Lower leg skin (tissue), 4 donors: ENCODE results near the gene BBS5. TPM values are rescaled to one million over a fixed set of nuclear protein-coding genes. Genes with fewer than 3 reads are reported as not detected.
A peak's percentile ranks its signal among the peaks of the same experiment; 100 is the strongest.
"Not testable (repeated sequence)": the region's sequence is repeated elsewhere in the genome, so short reads cannot be mapped to it uniquely, and the experiment has no call there.

Experiments
- DNase-seq, 2 donors: peaks; one replicate each; pipeline ENCODE4 v3.0.0-alpha.2; 2019; ENCODE audit warnings: low spot score in 2 of 2
- H3K4me3 ChIP-seq: fragments of 200-600 bp; sonication (generic); 2 replicates; pipeline ENCODE4 v1.5.1; 2017; ENCODE audit warnings: mild to moderate bottlenecking, low read depth; ENCODE audit not compliant: poor library complexity, severe bottlenecking
- CTCF ChIP-seq, 3 donors: fragments of 450-650 bp; IDR thresholded peaks; one replicate each; pipeline ENCODE4 v1.5.1; 2016; ENCODE audit warnings: antibody characterized with exemption in 3 of 3, mild to moderate bottlenecking in 3 of 3, moderate library complexity in 2 of 3
- POLR2A ChIP-seq, 2 donors: fragments of 450-650 bp; IDR thresholded peaks; one replicate each; pipeline ENCODE4 v1.6.1; 2016 to 2017; ENCODE audit warnings: antibody characterized with exemption in 2 of 2, mild to moderate bottlenecking in 1 of 2, moderate library complexity in 1 of 2
- WGBS, 2 donors: methylation state at CpG; one replicate each; pipeline ENCODE4 v1.1.5; 2018; 5-methylcytosine and 5-hydroxymethylcytosine counted together
- intact Hi-C: fragments of 100-400 bp; cut with DNase I; formaldehyde crosslinking; loops from one replicate; pipeline ENCODE4 v1.15.0; 2023; ENCODE audit warnings: low total_unique reads
- total RNA-seq, 4 donors: library from RNA; depleted of rRNA; stranded (reverse); fragments of >200 nt; gene quantifications; one replicate each; pipeline ENCODE4 v1.1.0, GENCODE V29; 2016

BBS5 gene
- total RNA-seq, 4 donors from 2014 or later, result 4.7 to 7.9 (median 5.3) TPM

GRCh38 chr2:169520896-169521295, 41.6 kb downstream of the BBS5 start:
- no peak overlapping the region for H3K4me3 ChIP-seq
- DNase-seq, result no peak
- intact Hi-C loops, result no loop called here
- TF ChIP-seq POLR2A (IDR thresholded peaks at IDR 0.05) (no peak), CTCF (IDR thresholded peaks at IDR 0.05) (no peak)

- TF ChIP-seq CTCF (IDR thresholded peaks at IDR 0.05), result no peak
- no peak for TF ChIP-seq POLR2A (IDR thresholded peaks at IDR 0.05)
- intact Hi-C loops, result no loop called here
- no peak overlapping the region for H3K4me3 ChIP-seq
- DNase-seq, result no peak
- WGBS, 2 donors, result 72 to 73% methylated on average over 5 of the region's 5 CpGs
Measured at GRCh38 chr2:169523681-169524080, 44.4 kb downstream of the BBS5 start.

- no peak for TF ChIP-seq CTCF (IDR thresholded peaks at IDR 0.05)
- TF ChIP-seq POLR2A (IDR thresholded peaks at IDR 0.05), result no peak
- DNase-seq, result no peak
- intact Hi-C loops, result no loop called here
- 74% methylated on average over 2 of the region's 2 CpGs for WGBS, 2 donors
- H3K4me3 ChIP-seq, result no peak overlapping the region
Measured at GRCh38 chr2:169525434-169525833, 46.1 kb downstream of the BBS5 start.

GRCh38 chr2:169526451-169526850, 47.2 kb downstream of the BBS5 start:
- intact Hi-C loops, result no loop called here
- TF ChIP-seq POLR2A (IDR thresholded peaks at IDR 0.05), result no peak
- TF ChIP-seq CTCF (IDR thresholded peaks at IDR 0.05), result no peak
- DNase-seq, result no peak
- no peak overlapping the region for H3K4me3 ChIP-seq

GRCh38 chr2:169528271-169528701, 49.0 kb downstream of the BBS5 start:
- DNase-seq, result peak; percentile 57 to 89
- intact Hi-C loops, result no loop called here
- H3K4me3 ChIP-seq, result no peak overlapping the region
- no peak for TF ChIP-seq POLR2A (IDR thresholded peaks at IDR 0.05)
- WGBS, 2 donors, result 8 to 14% methylated on average over 2 of the region's 2 CpGs

GRCh38 chr2:169539460-169539859, 60.2 kb downstream of the BBS5 start:
- intact Hi-C loops, H3K4me3 ChIP-seq, DNase-seq: not testable (repeated sequence)
- 92 to 98% methylated on average over 2 of the region's 2 CpGs for WGBS, 2 donors

GRCh38 chr2:169540146-169540545, 60.9 kb downstream of the BBS5 start:
- 91 to 92% methylated on average over 2 of the region's 2 CpGs for WGBS, 2 donors
- no peak for DNase-seq
- no peak for TF ChIP-seq POLR2A (IDR thresholded peaks at IDR 0.05)
- TF ChIP-seq CTCF (IDR thresholded peaks at IDR 0.05), result no peak
- no peak overlapping the region for H3K4me3 ChIP-seq
- intact Hi-C loops, result no loop called here
